CD4-positive, alpha-beta T cell treated with Interleukin-4 for 4 hours (primary cell): ENCODE results near the gene SLX1B.
"Not testable (repeated sequence)": the region's sequence is repeated elsewhere in the genome, so short reads cannot be mapped to it uniquely, and the experiment has no call there.

Experiments
- DNase-seq: peaks from one replicate; pipeline ENCODE4 v3.0.0-alpha.2; 2020

The SLX1B gene

DNA sequence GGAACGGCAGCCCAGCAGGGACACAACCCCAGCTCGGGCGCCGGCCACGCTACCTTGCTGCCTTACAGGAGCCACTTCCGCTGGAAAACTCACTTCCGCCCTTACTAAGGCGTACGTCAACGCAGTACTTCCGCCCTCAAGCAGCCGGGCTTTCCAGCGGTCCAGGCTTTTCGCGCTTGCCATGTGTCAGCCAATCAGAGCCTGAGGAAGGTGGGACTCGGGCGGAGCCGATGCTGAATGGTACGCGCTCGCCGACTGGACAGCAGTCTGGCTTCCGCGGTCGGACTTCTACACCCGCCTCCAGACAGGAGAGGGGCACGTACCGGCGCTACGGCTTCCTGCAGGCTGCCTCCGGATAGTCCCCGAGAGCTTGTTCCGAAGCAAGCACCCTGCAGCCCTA lies at the start of gene SLX1B, which contains the start of gene BOLA2:
Gene SLX1B (plus strand): TSS at position 265 of the 400 bp plus-strand sequence.
Gene BOLA2 (minus strand): TSS at position 83 of the 400 bp plus-strand sequence. CDS start 98 bp downstream, outside the sequence.
- not testable (repeated sequence) for DNase-seq

DNA sequence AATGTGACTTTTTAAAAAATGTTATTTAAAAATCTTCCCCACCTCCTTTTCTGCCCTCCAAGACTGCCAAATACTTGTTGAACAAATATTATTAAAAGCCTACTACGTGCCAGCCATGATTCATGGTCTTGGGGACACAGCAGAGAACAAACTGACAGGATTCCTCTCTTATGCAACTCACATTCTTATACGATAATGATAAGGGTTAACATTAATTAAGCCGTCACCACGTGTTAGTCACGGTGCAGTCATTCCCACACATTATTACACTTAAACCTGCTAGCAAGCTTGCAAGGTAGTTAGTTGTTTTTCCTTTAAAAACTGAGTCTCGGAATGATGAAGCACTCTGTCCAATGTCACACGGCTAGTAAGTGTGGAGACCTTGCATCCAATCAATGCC lies 49.1 kb upstream of the SLX1B start:
- not testable (repeated sequence) for DNase-seq

DNA sequence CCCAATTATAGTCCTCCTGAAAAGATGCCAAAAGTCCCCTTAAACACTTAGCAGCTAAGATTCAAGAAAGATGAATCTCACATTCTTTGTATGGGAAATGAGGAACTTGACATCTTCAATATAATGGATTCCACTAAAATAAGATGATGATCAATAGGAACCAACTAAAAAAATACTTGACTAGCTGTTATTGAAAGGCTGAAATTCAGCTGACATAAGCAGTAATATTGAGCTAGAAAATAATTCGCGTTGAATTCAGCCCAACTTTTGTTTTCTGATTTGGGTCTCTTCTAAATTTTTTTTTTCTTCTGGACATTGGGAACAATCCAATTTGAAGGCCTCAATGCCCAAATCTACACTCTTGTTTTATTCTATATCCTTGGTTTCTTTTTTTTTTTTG lies 30.7 kb upstream of the SLX1B start:
- DNase-seq: not testable (repeated sequence)

DNA sequence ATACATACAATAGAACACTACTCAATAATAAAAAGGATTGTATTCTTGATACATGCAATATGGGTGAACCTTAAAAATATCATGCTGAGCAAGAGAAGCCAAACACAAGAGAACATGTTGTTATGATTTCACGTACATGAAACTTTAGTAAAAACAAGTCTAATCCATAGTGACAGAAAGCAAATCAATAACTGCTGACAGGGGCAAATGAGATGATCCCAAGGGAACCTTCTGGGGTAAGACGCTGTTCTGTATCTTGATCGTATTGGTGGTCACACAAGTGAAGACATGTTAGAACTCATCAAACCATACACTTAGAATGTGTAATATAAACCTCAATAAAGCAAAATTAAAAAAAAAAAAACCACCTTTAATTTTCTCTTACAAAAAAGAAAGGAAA lies 28.9 kb upstream of the SLX1B start:
- DNase-seq: not testable (repeated sequence)

DNA sequence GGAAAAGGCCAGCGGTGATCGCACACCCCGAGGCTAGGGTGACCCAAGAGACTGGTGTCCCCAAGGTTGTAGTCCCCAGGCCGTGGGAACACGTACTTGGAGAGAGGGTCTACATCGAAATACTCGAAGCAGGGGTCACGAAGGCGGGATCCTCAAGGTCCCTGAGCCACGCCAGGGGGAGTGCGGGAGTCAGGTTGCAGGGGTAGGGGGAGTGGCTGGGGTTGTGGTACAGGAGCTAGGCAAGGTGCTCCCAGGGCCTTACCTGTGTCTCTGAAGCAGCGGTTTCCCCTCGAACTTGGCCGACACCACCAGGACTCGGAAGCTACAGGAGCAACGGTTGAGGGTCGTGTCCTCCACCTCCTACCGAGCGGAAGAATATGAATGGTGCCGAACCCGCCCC lies 579 bp upstream of the SLX1B start:
- DNase-seq: not testable (repeated sequence)

DNA sequence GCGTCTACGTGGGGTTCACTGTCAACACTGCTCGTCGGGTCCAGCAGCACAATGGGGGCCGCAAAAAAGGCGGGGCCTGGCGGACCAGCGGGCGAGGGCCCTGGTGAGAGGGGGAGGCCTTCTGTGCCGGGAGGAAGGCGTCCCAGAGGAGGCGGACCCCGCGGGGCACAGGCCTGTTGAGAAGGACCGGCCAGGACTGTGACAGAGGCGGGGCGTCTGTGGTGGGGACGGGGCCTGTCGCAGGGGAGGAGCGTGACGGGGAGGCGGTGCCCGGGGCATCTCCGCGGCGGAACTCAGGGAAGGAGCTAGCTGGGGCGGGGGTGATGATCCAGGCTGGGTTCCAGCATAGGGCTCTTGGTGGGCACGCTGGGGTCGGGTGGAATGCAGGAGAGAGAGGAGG lies 495 bp downstream of the SLX1B start:
- not testable (repeated sequence) for DNase-seq

DNA sequence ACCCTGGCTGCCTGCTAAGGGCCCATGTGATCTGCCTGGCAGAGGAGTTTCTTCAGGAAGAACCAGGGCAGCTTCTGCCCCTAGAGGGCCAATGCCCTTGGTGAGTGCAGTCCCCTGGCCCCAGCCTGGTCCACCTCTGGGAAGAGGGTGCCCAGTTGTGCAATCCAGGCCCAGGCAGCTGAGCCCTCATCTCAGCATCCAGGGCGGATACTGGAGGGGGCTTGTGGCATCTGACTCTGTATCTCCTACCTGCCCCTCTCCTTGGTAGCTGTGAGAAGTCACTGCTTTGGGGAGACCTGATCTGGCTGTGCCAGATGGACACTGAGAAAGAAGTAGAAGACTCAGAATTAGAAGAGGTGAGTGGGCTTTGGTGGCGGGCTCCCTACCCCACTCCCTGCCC lies 3.3 kb downstream of the SLX1B start:
- DNase-seq: not testable (repeated sequence)

DNA sequence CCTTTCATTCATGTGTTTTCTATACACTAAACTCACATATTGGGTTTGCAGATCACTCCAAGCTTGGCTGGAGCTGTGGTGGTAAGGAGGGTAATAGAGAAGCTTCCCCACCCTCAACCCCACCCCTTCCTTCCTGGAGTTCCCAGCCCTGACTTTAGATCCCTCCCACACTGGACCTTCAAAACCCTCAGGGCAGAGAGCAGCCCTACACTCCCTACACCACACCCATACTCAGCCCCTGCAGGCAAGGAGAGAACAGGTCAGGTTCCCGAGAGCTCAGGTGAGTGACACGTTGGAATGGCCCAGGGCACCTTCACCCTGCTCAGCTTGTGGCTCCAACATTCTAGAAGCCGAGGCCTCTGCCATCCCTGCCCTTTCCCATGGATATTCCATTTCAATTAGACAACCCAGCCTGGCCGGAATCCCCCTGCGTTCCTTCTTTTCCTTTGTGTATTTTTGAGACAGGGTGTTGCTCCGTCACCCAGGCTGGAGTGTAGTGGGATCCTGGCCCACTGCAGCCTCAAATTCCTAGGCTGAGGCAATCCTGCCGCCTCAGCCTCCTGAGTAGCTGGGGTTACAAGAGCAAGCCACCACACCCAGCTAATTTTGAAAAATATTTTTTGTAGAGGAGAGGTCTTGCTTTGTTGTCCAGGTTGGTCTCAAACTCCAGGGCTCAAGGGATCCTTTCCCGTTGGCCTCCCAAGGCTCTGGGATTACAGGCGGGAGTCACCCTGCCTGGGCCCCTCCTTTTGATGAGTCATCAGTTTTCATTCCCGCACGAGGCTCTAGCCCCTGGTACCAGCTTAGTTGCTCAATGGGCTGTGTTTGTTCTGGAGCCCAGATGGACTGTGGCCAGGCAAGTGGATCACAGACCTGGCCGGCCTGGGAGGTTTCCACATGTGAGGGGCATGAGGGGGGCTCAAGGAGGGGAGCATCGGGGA lies 5.6 kb downstream of the SLX1B start, which contains the start of gene SULT1A4:
Gene SULT1A4 (plus strand): TSS at position 208 of the 941 bp plus-strand sequence. CDS start 1,473 bp downstream, outside the sequence.
- not testable (repeated sequence) for DNase-seq

DNA sequence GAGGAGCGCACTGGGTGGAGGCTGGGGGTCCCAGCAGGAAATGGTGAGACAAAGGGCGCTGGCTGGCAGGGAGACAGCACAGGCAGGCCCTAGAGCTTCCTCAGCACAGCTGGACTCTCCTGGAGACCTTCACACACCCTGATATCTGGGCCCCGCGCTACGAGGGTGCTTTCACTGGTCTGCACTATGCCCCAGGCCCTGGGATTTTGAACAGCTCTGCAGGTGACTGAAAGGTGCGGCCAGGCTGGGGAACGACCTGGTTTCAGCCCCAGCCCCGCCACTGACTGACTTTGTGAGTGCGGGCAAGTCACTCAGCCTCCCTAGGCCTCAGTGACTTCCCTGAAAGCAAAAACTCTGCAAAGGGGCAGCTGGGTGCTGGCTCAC lies 6.3 kb downstream of the SLX1B start:
- not testable (repeated sequence) for DNase-seq

DNA sequence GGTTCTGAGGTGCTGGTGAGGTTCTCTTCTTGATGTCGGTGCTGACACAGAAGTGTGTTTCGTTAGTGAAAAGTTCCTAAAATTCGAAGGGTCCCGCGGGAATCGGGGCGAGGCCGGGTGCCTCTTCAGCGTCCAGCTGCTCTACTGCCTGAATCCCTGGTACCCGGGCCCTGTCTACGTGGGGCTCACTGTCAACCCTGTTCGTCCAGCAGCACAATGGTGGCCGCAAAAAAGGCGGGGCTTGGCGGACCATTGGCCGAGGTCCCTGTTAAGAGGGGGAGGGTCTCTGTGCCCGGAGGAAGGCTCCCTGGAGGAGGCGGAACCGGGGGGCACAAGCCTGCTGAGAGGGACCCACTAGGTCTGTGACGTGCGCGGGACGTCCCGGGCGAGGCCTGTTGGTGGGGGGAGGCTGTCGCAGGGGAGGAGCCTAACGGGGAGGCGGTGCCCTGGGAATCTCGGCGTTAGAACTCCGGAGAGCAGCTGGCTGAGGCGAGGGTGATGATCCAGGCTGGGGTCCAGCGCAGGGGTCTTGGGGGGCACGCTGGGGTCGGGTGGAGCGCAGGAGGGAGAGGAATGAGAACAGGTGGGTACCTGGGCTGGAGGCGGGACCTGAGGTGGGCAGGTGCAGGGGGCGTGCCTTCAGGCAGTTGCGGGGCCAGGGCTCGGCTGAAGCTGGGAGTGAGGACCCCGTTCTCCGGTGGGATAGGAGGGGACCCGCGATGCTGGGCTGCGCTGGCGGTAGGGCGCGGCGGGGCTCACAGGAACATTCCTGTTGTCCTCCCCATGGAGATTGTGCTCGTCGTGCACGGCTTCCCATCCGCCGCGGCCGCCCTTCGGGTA lies 11.9 kb downstream of the SLX1B start:
- not testable (repeated sequence) for DNase-seq

DNA sequence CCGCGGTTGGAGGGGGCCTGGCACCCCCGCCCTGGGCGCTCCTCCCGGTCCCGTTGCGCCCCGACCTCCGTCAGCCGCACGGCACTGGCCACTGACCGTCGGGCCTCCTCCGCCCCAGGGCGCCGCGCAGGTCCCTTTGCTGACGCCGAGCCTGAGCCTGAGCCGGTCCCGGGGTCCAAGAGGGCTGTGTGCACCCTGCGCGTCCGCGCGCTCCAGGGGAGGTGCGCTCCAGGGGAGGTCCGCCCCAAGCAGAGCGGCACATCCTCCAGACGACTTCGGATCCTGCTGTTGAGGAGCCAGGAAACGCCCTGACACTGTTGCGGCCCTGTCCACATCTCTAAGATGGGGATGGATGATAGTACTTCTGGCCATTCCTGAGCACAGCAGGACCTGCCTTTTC lies 12.6 kb downstream of the SLX1B start:
- not testable (repeated sequence) for DNase-seq

DNA sequence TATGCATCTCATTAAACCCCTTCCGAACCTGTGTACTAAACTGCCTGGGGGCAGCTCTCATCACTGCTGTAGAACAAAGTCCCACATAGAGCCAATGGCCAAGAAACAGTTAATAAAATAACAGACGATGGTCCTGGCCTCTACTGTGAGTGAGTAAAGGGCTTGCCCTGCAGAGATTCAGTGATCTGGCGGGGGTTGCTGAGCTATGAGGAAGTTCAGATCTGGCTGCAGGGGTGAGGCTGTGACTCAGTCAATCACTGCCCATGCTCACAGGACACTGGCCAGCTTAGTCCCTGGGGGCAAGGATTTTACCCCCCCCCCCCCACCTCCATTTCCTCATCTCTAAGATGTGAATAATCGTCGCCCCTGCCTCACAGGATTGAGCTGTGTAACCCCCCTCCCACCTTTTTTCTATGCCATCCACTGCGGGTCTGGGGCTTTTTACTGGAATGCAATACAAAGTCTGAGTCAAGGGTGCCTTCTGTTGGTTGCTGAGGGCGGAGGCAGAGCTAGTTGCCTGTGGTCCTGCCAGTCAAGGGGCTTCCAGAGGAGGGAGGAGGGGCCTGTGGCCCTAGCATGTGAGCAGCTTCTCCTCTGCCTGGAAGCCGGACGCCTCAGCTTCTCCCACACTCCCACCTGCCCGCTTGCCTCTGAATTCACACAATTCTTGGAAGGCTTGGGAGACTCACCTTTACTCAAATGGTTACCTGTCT lies 13.5 kb downstream of the SLX1B start:
- DNase-seq: not testable (repeated sequence)

DNA sequence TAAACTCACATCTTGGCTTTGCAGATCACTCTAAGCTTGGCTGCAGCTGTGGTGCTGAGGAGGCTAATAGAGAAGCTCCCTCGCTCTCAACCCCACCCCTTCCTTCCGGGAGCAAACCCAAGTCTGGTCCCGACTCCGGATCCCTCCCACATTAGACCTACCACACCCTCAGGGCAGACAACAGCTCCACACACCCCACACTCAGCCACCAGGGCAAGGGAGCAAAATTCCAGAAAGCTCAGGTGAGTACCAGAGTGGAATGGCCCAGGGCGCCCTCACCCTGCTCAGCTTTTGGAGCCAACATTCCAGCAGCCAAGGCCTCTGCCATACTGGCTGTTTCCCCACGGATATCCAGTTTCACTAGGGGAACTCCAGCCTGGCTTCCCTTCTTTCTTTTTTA lies 15.3 kb downstream of the SLX1B start:
- peak; percentile 83 for DNase-seq

DNA sequence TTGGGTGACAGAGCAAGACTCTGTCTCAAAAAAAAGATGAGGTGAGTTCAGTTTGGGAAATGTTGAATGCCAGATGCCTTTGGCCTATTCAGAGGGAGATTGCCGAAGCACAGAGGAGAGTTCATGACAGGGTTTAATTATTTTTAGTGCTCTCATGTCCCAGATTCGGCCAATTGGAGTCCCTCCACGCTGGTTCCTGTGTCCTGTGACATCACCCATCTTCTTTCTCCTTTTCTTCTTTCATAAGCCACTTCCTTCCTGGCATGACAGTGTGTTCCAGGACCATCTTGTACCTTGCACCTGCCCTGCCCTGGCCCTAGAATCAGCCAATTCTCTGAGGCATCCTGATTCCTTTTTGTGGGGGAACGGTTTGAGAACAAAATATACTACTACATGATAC lies 17.7 kb downstream of the SLX1B start:
- not testable (repeated sequence) for DNase-seq

DNA sequence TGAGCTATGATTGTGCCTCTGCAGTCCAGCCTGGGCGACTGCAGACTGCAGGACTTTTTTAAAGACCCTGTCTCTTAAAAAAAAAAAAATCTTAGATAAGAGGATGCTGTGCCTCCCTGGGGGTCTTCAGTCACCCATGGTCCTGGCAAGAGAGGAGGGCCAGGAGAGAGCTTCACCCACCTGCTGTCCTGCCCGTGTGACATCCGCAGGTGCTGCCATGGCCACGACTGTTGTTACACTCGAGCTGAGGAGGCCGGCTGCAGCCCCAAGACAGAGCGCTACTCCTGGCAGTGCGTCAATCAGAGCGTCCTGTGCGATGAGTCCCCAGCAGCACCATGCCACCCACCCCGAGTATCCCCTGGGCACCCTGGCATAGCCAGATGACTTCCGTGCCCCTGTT lies 27.9 kb downstream of the SLX1B start:
- DNase-seq: not testable (repeated sequence)

DNA sequence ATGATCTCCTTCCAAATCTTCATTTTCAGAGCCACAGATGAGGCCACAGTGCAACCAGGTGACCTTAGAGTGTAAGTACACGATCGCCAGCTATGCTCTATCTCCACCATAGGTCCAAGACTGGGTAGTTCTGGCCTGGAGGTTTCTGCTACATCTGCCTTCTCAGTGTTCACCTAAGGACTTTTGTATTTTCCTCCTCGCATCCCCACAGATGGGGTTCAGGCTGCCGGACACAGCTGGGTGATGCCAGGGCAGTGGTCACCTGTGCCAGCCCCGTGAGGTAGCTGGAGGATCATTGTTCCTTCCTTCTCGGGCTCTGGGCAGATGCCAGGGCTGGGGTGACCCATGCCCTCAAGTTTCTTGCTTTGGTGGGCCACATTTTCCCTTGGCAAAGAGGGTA lies 52.0 kb downstream of the SLX1B start, which contains the start of gene NPIPB12:
Gene NPIPB12 (minus strand): TSS at position 101 of the 400 bp plus-strand sequence.
- not testable (repeated sequence) for DNase-seq
